KMS-11 (cell line): ENCODE results near the gene NCAM2.
A peak's percentile ranks its signal among the peaks of the same experiment; 100 is the strongest.

Experiments used
- H2AFZ ChIP-seq: fragments of 200-600 bp; sonication (generic); 2 replicates; pipeline ENCODE4 v1.6.1; 2016; ENCODE audit warnings: antibody characterized with exemption, mixed run types, low read depth
- H3K27ac ChIP-seq: fragments of 200-600 bp; sonication (generic); 2 replicates; pipeline ENCODE4 v1.6.1; 2016; ENCODE audit warnings: mild to moderate bottlenecking, mixed run types
- H3K27me3 ChIP-seq: fragments of 200-600 bp; sonication (generic); 2 replicates; pipeline ENCODE4 v1.6.1; 2017; ENCODE audit warnings: mild to moderate bottlenecking, low read depth, mixed run types, moderate library complexity; ENCODE audit not compliant: insufficient read depth
- H3K36me3 ChIP-seq: fragments of 200-600 bp; sonication (generic); 2 replicates; pipeline ENCODE4 v1.6.1; 2017; ENCODE audit warnings: mild to moderate bottlenecking, mixed run types; ENCODE audit not compliant: insufficient read depth
- H3K4me1 ChIP-seq: fragments of 200-600 bp; sonication (generic); 2 replicates; pipeline ENCODE4 v1.6.1; 2016; ENCODE audit warnings: mild to moderate bottlenecking, low read depth, mixed run types; ENCODE audit not compliant: poor library complexity, severe bottlenecking
- H3K4me2 ChIP-seq: fragments of 200-600 bp; sonication (generic); 2 replicates; pipeline ENCODE4 v1.7.0; 2016; ENCODE audit warnings: mild to moderate bottlenecking, mixed run types
- H3K4me3 ChIP-seq: fragments of 200-600 bp; sonication (generic); IDR thresholded peaks from 2 replicates; pipeline ENCODE4 v1.6.1; 2017; ENCODE audit warnings: low read depth, low read length, mixed read lengths; ENCODE audit not compliant: insufficient read depth
- H3K79me2 ChIP-seq: fragments of 200-600 bp; sonication (generic); 2 replicates; pipeline ENCODE4 v1.6.1; 2016; ENCODE audit warnings: low read depth, mixed run types; ENCODE audit not compliant: insufficient read depth
- H3K9ac ChIP-seq: fragments of 200-600 bp; sonication (generic); 2 replicates; pipeline ENCODE4 v1.6.1; 2016; ENCODE audit warnings: mild to moderate bottlenecking, mixed run types
- H4K20me1 ChIP-seq: fragments of 200-600 bp; sonication (generic); 2 replicates; pipeline ENCODE4 v1.6.1; 2016; ENCODE audit warnings: mild to moderate bottlenecking, mixed run types; ENCODE audit not compliant: insufficient read depth
- CTCF ChIP-seq: fragments of 200-600 bp; sonication (generic); conservative IDR thresholded peaks from 2 replicates; pipeline ENCODE4 v1.6.1; 2017; ENCODE audit warnings: low read depth, mild to moderate bottlenecking, antibody characterized with exemption, low read length, moderate library complexity, mixed read lengths

The NCAM2 gene

GRCh38 chr21:21101911-21102310, 103.7 kb downstream of the NCAM2 start:
- Histone ChIP-seq H3K79me2 (no peaks in the 10 kb centered on the region), H3K27me3 (no peaks in the 10 kb centered on the region), H3K36me3 (no peaks in the 10 kb centered on the region), H3K4me1 (no peaks in the 10 kb centered on the region), H3K27ac (no peak overlapping the region), H3K9ac (no peak overlapping the region), H3K4me2 (no peak overlapping the region), H2AFZ (no peak overlapping the region), H4K20me1 (no peaks in the 10 kb centered on the region), H3K4me3 (no peak overlapping the region)
- 0 out of 2 replicates have a peak, but pooled peaks have one; percentile 16 for TF ChIP-seq CTCF

GRCh38 chr21:21102896-21103295, 104.7 kb downstream of the NCAM2 start:
- H3K79me2 ChIP-seq, result no peaks in the 10 kb centered on the region

GRCh38 chr21:21103692-21104091, 105.5 kb downstream of the NCAM2 start:
- H4K20me1 ChIP-seq, result no peaks in the 10 kb centered on the region
- H3K36me3 ChIP-seq, result no peaks in the 10 kb centered on the region
- no peak overlapping the region for H3K9ac ChIP-seq
- H3K4me1 ChIP-seq, result no peaks in the 10 kb centered on the region
- H3K4me2 ChIP-seq, result no peak overlapping the region
- no peaks in the 10 kb centered on the region for H3K79me2 ChIP-seq
- no peak overlapping the region for H2AFZ ChIP-seq
- no peak overlapping the region for H3K27ac ChIP-seq
- H3K4me3 ChIP-seq, result no peak overlapping the region
- no peak for TF ChIP-seq CTCF
- H3K27me3 ChIP-seq, result no peaks in the 10 kb centered on the region

More at GRCh38 chr21:21102896-21103295, 104.7 kb downstream of the NCAM2 start:
- no peaks in the 10 kb centered on the region for H3K36me3 ChIP-seq
- no peaks in the 10 kb centered on the region for H3K4me1 ChIP-seq
- H2AFZ ChIP-seq, result no peak overlapping the region
- no peak overlapping the region for H3K4me2 ChIP-seq
- H3K27me3 ChIP-seq, result no peaks in the 10 kb centered on the region
- no peaks in the 10 kb centered on the region for H4K20me1 ChIP-seq
- no peak overlapping the region for H3K27ac ChIP-seq
- H3K4me3 ChIP-seq, result no peak overlapping the region
- no peak overlapping the region for H3K9ac ChIP-seq
- TF ChIP-seq CTCF, result no peak

- no peak overlapping the region for H3K4me2 ChIP-seq
- no peak overlapping the region for H3K27ac ChIP-seq
- no peaks in the 10 kb centered on the region for H3K79me2 ChIP-seq
- H3K4me3 ChIP-seq, result no peak overlapping the region
- H2AFZ ChIP-seq, result no peak overlapping the region
- TF ChIP-seq CTCF, result no peak
- no peaks in the 10 kb centered on the region for H3K27me3 ChIP-seq
- no peak overlapping the region for H3K9ac ChIP-seq
- H3K36me3 ChIP-seq, result no peaks in the 10 kb centered on the region
- no peaks in the 10 kb centered on the region for H3K4me1 ChIP-seq
- H4K20me1 ChIP-seq, result no peaks in the 10 kb centered on the region
Observed at GRCh38 chr21:21109736-21110135, 111.5 kb downstream of the NCAM2 start.
